MM.1S (cell line): ENCODE measurements around the gene SLX9.

Experiments
- DNase-seq: peaks from one replicate; pipeline ENCODE4 v3.0.0-alpha.2; 2015
- H2AFZ ChIP-seq: fragments of 300-600 bp; sonication (generic); 2 replicates; pipeline ENCODE4 v1.6.0; 2016; ENCODE audit warnings: antibody characterized with exemption, low read length
- H3F3A ChIP-seq: fragments of 300-600 bp; sonication (generic); 2 replicates; pipeline ENCODE4 v1.6.1; 2016; ENCODE audit warnings: mild to moderate bottlenecking, antibody characterized with exemption, low read length, moderate library complexity, mixed read lengths; ENCODE audit not compliant: insufficient read depth
- H3K27ac ChIP-seq: fragments of 300-600 bp; sonication (generic); 2 replicates; pipeline ENCODE4 v1.5.1; 2016; ENCODE audit warnings: mild to moderate bottlenecking, low read length
- H3K27me3 ChIP-seq: fragments of 300-600 bp; sonication (generic); replicated peaks from 2 replicates; pipeline ENCODE4 v1.6.0; 2016; ENCODE audit warnings: low read length; ENCODE audit not compliant: insufficient read depth
- H3K36me3 ChIP-seq: fragments of 300-600 bp; sonication (generic); replicated peaks from 2 replicates; pipeline ENCODE4 v1.6.1; 2016; ENCODE audit warnings: mild to moderate bottlenecking, low read length, mixed read lengths; ENCODE audit not compliant: insufficient read depth
- H3K4me1 ChIP-seq: fragments of 300-600 bp; sonication (generic); 2 replicates; pipeline ENCODE4 v1.6.1; 2016; ENCODE audit warnings: low read length, mixed read lengths
- H3K4me2 ChIP-seq: fragments of 300-600 bp; sonication (generic); 2 replicates; pipeline ENCODE4 v1.6.0; 2016; ENCODE audit warnings: low read depth, low read length
- H3K4me3 ChIP-seq: fragments of 300-600 bp; sonication (generic); 2 replicates; pipeline ENCODE4 v1.5.1; 2016; ENCODE audit warnings: low read length, mixed read lengths
- H3K79me2 ChIP-seq: fragments of 300-600 bp; sonication (generic); 2 replicates; pipeline ENCODE4 v1.6.1; 2016; ENCODE audit warnings: mixed run types, low read length, mixed read lengths
- H3K9ac ChIP-seq: fragments of 300-600 bp; sonication (generic); 2 replicates; pipeline ENCODE4 v1.6.1; 2016; ENCODE audit warnings: low read length, mixed read lengths
- H3K9me2 ChIP-seq: fragments of 300-600 bp; sonication (generic); replicated peaks from 2 replicates; pipeline ENCODE4 v1.6.1; 2016; ENCODE audit warnings: mild to moderate bottlenecking, low read length, mixed read lengths; ENCODE audit not compliant: insufficient read depth
- H3K9me3 ChIP-seq: fragments of 300-600 bp; sonication (generic); replicated peaks from 2 replicates; pipeline ENCODE4 v1.6.1; 2016; ENCODE audit warnings: mild to moderate bottlenecking, low read length, mixed read lengths; ENCODE audit not compliant: insufficient read depth
- H4K20me1 ChIP-seq: fragments of 300-600 bp; sonication (generic); 2 replicates; pipeline ENCODE4 v1.6.1; 2016; ENCODE audit warnings: mild to moderate bottlenecking, low read length, moderate library complexity, mixed read lengths; ENCODE audit not compliant: insufficient read depth
- EZH2 ChIP-seq: fragments of 300-600 bp; sonication (generic); optimal IDR thresholded peaks from 2 replicates; pipeline ENCODE3; 2017; ENCODE audit warnings: low read depth, mild to moderate bottlenecking, antibody characterized with exemption, low read length, mixed read lengths
- EZH2phosphoT487 ChIP-seq: fragments of 300-600 bp; sonication (generic); IDR thresholded peaks from 2 replicates; pipeline ENCODE4 v1.6.1; 2018; ENCODE audit warnings: antibody characterized with exemption, low read length
- TF ChIP-seq, protein P1 (sequence below): fragments of 300-600 bp; sonication (generic); IDR thresholded peaks from 2 replicates; pipeline ENCODE4 v1.5.1; 2016; ENCODE audit warnings: antibody characterized with exemption, low read length, mixed read lengths

The SLX9 gene

DNA sequence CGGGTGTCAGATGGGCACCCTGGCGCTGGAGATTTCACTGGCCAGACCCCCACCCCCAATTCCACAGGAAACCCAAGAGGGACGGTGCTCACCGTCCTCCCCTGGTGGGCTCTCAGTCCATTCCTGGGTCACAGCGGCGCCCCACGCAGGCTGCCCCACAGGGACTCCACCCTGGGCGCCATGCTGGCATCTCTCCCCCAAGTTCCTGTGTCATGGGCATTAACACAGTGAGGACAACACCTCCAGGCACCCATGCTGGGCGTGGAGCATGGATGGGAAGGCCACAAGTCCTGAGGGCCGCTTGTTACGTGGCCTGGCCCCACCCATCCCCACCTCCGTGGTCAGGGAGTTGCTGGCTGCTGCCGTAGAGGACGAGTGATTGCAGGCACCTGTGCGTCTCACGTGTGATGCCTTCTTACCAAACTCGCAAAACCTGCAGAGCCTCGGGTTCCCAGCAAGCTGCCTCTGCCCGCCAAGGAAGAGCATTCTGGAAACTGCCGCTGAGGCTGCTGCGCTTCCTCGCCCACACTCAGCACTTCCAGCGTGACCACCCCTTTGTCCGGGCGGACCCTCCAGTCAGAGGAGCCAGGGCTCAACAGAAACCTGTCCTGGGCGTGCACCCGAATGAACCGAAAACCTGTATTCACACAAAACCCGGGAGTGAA, 60.3 kb downstream of the SLX9 start:
- no peaks in the 10 kb centered on the region for H3K36me3 ChIP-seq
- H3K27me3 ChIP-seq = peaks cover 96% of the 10 kb centered on the region
- H3K9me2 ChIP-seq = no peaks in the 10 kb centered on the region
- H3K9ac ChIP-seq = no peak overlapping the region
- no peak overlapping the region for H3K4me2 ChIP-seq
- no peak overlapping the region for H2AFZ ChIP-seq
- H3F3A ChIP-seq = no peaks in the 10 kb centered on the region
- no peak overlapping the region for H3K4me3 ChIP-seq
- no peaks in the 10 kb centered on the region for H3K79me2 ChIP-seq
- no peak for TF ChIP-seq EZH2phosphoT487
- no peak for TF ChIP-seq EZH2
- TF ChIP-seq, protein P1, sequence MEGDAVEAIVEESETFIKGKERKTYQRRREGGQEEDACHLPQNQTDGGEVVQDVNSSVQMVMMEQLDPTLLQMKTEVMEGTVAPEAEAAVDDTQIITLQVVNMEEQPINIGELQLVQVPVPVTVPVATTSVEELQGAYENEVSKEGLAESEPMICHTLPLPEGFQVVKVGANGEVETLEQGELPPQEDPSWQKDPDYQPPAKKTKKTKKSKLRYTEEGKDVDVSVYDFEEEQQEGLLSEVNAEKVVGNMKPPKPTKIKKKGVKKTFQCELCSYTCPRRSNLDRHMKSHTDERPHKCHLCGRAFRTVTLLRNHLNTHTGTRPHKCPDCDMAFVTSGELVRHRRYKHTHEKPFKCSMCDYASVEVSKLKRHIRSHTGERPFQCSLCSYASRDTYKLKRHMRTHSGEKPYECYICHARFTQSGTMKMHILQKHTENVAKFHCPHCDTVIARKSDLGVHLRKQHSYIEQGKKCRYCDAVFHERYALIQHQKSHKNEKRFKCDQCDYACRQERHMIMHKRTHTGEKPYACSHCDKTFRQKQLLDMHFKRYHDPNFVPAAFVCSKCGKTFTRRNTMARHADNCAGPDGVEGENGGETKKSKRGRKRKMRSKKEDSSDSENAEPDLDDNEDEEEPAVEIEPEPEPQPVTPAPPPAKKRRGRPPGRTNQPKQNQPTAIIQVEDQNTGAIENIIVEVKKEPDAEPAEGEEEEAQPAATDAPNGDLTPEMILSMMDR = no peak
- H3K9me3 ChIP-seq = no peaks in the 10 kb centered on the region
- H4K20me1 ChIP-seq = no peaks in the 10 kb centered on the region
- H3K4me1 ChIP-seq = no peaks in the 10 kb centered on the region
- DNase-seq = no peak
- H3K27ac ChIP-seq = no peak overlapping the region

DNA sequence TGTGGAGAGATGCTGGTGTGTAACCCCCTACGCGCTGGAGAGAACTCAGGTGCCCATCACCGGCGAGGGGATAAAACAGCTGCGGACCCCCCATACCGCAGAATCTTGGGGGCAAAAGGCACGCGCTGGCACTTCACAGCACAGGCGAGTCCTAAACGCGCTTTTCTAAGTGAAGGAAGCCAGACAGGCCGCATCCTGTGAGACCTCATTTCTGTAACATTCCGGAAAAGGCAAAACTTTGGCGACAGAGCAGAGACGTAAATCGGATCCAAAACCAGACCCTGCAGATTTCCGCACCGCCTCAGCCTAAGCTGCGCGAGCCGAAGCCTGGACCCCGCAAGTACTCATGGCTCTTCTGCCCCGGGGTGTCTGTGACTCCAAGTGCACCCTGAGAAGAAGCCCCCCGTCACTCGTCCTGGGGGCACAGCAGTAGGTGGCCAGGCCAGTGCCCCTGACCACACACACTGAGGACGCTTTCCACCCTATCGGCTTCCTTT, 60.9 kb downstream of the SLX9 start:
- Histone ChIP-seq H3K4me3 (no peak overlapping the region), H3K27ac (no peak overlapping the region), H3K36me3 (no peaks in the 10 kb centered on the region), H3K79me2 (no peaks in the 10 kb centered on the region), H3K9me3 (no peaks in the 10 kb centered on the region), H3K9ac (no peak overlapping the region), H3K9me2 (no peaks in the 10 kb centered on the region), H3K27me3 (peaks cover 95% of the 10 kb centered on the region), H3F3A (no peaks in the 10 kb centered on the region), H4K20me1 (no peaks in the 10 kb centered on the region), H3K4me1 (no peaks in the 10 kb centered on the region), H2AFZ (no peak overlapping the region), H3K4me2 (no peak overlapping the region)
- TF ChIP-seq EZH2 = no peak
- no peak for TF ChIP-seq EZH2phosphoT487
- TF ChIP-seq, protein P1 = no peak
- no peak for DNase-seq

GRCh38 chr21:45001134-45002095, 61.6 kb downstream of the SLX9 start:
- Histone ChIP-seq H3K9me2 (no peaks in the 10 kb centered on the region), H3F3A (no peaks in the 10 kb centered on the region), H4K20me1 (no peaks in the 10 kb centered on the region), H3K4me3 (no peak overlapping the region), H3K4me2 (no peak overlapping the region), H3K79me2 (no peaks in the 10 kb centered on the region), H3K27ac (no peak overlapping the region), H3K27me3 (peaks cover 95% of the 10 kb centered on the region), H3K9ac (no peak overlapping the region), H3K4me1 (no peaks in the 10 kb centered on the region), H2AFZ (no peak overlapping the region), H3K36me3 (no peaks in the 10 kb centered on the region), H3K9me3 (no peaks in the 10 kb centered on the region)
- no peak for DNase-seq
- no peak for TF ChIP-seq EZH2
- TF ChIP-seq, protein P1 = no peak
- TF ChIP-seq EZH2phosphoT487 = no peak
